Measurements from ENCODE around the gene PPFIA3.
"Not testable (repeated sequence)": the region's sequence is repeated elsewhere in the genome, so short reads cannot be mapped to it uniquely, and the experiment has no call there.

PPFIA3 gene

DNA sequence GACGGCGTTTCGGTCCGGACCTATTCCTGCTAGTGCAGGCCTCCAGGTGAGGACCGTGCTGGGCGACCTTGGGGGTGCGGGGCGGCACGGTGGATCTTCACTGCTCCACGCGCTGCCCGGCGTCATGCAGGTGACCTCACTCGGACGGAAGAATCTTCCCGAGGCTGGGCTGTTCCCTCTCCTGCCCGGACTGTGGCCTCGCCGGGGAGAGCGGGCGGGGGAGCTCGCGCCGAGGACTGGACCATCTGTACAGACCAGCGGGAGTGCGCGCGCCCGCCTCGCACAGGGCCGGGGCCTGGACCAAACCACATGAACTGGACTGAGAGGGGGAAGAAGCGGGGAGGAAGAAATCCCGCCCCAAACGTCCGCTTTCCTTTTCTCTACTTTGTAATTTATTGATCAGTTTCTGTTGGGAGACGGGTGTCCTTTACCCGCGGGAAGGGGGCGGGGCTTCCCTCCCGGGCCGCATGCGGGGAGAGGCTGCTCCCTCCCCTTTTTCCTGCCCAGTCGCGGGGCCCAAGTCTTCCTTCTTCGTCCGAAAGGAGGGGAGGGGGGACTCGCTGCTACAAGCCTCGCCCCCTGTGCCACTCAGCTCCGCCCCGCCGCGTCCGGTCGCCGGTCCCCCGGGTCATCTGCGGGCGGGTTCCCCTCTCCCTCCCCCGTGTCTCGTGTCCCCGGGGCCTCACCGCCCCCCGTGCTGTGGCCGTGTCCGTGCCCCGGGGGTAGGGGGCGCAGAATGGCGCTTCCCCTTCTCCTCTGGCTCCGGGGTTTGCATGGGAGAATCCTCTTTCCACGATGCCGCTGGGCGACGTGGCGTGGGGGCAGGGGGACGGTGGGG, 31.0 kb downstream of the PPFIA3 start:
- peak; percentile 41 to 52 for DNase-seq

DNA sequence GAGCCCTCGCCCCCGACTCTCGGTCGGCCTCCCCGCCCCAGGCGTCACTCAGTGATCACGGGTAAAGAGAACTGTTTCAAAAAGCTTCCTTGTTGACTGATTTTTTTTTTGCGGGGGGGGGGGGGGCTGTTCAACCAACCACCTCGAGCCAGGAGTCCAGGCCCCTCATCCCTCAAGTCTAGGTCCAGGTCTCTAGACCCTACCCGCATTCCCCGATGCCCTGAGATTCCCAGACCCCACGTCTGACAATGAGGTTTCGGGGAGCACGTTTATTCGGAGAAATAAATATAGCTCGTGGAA, 31.6 kb downstream of the PPFIA3 start:
- no peak for DNase-seq

DNA sequence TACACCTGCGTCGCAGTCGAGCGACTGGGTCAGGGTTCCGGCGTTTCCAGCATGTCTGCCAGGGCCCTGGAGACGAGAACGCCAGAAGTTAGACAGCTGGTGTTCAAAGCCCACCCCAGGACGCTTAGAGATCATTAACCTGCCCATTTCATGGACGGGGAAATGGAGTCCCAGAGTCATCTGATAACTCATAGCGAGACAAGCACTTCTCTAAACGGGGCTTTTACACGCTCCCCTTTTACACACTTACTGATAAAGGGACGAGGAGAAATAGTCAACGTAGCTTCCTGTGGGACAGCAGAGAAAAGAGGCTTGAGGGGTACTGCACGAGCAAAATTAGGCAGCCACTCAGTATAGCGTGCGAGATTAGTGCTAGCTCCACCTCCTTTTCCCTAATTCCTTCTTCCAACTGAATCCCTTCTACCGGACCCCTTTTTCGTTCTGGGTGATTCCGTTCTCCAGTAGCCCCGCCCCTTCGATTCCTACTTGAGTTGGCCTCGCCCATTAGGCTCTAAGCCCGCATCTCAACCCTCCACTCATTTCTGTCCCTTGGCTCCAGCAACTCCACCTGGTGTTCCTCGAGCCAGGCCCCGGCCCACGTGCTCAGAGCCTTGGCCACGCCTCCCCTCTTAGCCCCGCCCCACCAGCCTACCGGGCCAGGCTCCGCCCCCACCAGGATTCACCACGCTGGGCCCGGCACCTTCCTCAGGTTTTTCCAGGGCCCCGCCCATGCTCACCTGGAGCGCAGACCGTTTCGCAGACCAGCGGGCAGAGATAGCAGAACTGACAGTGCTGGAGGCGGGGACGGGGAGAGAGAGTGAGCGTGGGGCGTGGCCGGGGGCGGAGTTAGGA, 32.1 kb downstream of the PPFIA3 start:
- peak; percentile 32 to 35 for DNase-seq

DNA sequence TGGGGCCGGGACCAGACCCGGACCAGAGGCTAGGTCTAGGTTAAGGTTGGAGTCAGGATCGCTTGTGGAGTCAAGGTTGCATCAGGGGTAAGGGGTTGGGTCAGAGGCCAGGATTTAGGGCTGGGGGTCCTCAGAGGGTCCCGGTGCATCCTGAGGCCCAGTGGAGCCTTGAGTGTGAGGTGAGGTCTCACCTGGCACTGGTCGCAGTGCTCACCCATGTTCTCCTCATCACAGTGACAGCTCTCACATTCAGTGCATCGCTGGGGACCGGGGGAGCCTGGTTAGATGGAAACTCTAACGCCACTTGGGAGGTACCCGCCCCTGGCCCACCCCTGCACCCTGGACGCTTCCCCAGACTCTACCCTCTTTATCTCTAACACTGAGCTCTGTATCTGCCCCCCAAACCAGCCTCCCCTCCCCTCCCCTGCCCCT, 32.8 kb downstream of the PPFIA3 start:
- no peak for DNase-seq

DNA sequence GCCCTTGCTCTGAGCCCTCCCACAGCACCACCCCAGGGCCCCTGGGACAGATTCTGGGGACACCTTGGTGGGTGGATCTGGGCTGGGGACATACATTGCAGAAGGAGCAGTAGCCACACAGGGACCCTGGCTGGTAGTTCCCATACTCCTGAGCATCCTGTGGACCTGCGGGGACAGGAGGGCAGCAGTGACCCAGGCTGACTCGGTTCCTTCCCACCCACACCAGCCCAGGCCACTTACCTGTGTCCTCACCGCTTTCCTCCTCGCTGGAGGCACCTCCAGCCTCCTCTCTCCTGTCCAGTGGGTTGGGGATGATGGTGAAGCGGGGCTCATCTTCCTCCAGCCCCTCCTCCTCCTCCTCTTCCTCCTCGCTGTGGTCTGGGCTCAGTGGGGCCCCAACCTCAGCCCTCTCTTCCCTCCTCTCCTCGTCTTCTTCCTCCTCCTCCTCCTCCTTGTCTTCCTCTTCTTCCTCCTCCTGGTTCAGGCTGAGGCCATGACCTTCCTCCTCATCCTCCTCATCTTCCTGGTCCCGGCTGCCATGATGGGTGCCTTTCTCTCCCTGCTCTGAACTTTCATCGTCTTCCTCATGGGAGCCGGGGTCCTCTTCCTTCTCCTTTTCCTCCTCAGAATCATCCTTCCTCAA, 33.9 kb downstream of the PPFIA3 start:
- DNase-seq: no peak

DNA sequence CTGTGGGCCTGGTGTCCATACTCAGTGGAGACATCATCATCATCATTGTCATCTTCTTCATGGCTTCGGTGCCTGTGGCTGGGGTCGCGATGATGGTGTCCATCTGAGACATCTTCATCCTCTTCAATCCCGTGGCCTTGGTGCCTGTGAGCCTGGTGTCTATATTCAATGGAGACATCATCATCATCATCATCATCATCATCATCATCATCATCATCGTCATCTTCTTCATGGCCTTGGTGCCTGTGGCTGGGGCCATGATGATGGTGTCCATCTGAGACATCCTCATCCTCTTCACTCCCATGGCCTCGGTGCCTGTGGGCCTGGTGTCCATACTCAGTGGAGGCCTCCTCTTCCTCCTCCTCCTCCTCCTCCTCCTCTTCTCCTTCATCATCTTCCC, 34.9 kb downstream of the PPFIA3 start:
- DNase-seq: no peak

DNA sequence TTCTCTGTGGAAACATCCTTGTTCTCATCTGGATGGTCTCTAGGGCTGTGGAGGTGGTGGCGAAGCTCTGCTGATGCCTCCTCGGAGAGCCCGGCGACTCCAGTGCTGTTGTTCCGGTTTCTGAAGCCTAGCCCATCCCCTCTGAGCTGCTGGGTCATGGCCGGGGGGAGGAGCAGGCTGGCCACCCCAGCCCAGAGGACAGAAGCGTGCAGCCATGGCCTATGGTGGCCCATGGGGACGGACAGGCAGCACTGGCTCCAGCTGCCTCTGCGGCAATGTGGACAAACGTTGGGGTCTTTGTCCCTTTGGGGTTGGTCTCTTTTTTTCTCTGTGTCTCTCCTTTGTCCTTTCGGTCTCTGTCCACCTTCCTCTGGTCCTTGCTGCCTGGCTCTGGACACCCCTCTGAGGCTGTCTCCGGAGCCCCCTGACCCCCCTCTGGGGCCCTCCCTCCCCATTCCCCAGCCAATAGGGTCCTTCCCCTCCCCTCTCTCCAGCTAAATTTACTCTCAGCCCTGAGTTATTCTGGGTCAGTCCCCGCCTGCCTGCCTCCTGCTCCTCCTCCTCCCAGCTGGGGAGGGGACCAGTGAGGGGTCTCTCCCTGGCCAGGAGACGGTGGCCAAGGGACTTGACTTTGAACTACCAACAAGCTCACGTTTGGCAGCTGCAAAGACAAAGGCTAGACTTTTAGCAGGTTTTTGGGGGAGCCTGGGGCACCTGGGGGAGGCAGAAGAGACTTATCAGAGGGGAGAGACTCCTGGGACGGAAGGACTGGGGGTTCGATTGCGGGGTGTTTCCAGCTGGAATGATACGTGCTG, 35.9 kb downstream of the PPFIA3 start, which contains the start of gene HRC:
Gene HRC (minus strand): TSS at position 392 of the 815 bp plus-strand sequence. CDS start 159 bp downstream, at position 233.
- DNase-seq: no peak

DNA sequence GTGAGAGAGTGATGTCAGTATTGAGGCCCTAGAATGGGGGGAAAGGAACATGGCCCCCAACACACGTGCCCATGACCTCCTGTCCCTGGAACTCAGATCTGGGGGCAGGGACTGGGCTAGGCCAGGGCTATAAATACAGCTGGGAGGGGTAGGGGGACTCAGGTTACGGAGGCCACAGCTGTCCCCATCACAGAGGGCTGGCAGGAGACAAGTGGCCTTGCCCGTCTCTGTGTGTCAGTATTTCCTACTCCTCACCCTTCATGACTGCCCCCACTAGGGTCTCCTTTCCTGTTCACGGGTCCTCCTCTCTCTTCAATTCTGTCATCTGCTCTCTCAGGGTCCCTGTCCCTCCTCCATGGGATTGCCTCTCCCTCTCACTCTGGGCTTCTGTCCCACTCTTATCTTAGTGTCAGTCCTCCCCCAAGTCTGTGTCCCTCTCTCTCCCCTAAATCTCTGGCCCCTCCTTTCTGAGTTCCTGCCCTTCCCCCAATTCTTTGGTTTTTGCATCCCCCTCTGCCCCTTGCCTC, 36.5 kb downstream of the PPFIA3 start:
- no peak for DNase-seq

DNA sequence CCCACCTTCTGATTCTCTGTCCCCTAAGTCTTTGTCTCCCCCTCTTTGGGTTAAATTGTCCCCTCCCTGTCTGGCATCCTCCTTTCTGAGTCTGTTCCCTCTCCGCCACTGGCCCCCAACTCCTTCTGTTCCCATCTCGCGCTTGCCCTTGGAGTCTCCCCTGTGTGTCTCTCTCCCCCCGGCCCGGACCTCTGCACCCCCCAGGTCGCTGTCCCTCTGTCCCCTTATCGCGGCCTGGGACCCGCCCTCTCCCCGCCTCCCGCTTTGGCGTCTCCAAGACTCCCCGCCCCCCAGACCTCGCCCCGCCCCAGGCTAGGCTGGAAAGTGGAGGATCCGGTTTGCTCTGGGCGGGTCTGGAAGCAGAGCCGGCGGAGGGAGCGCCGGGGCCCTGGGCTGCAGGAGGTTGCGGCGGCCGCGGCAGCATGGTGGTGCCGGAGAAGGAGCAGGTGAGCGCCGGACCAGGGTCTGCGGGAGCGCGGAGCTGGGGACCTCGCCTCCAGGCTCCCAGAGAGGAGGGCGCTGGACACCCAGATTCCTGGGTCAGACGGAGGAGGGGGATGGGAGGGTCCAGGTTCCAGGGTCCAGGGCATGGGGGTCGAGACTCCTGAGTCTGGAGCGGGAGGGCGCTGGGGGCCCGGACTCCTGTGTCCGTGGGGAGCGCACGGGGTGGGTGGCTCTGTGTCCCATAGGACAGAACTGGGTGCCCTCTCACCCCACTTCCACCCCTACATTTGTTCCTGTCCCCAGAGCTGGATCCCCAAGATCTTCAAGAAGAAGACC, 38.3 kb downstream of the PPFIA3 start, which contains the start of gene TRPM4:
Gene TRPM4 (plus strand): TSS at position 348 of the 780 bp plus-strand sequence. CDS start 75 bp downstream, at position 423.
- DNase-seq: peak; percentile 19 to 36

DNA sequence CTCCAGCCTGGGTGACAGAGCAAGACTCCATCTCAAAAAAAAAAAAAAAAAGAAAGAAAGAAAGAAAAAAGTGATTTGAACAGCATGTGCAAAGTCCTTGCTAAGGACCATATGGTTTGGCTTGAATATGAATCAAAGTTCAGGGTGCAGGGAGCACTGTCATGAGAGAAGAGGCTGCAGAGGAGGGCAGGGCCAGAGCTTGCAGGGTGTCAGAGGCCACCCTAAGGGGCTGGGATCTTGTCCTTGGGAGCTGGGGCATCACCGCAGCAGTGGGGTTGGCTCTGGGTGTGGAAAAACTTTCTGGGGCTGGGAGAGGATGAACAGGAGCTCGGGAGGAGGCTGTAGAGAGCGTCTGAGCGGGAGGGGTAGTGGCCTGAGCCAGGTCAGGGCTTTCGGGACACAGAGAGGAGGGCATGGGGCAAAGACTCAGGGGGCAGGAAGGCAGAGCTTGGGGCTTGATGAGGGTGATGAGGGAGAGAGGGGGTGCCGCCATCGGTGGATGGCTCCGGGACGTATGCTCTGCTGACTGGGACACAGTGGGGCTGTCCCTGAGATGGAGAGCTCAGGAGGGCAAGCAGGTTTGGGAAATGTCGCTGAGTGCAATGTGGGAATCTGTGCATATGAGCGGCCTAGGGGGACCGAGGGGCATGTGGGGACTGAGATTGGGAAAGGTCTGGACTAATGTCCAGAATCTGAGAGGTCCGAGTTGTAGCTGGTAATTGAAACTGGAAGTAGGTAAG, 41.3 kb downstream of the PPFIA3 start:
- DNase-seq: no peak

DNA sequence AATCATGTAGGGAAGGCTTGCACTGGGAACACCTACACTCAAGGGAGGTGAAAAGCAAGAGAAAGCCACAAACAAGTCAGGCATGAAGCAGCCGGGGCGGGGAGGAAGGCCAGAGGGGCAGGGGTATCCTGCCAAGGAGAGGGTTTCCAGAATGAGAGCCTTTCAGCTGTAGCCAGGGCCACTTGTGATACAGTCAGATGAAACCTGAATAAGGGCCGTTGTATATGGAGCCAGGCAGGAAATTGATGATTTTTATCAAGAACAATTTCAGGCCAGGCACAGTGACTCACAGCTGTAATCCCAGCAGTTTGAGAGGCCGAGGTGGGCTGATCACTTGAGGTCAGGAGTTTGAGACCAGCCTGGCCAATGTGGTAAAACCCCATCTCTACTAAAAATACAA, 42.6 kb downstream of the PPFIA3 start:
- DNase-seq: no peak

DNA sequence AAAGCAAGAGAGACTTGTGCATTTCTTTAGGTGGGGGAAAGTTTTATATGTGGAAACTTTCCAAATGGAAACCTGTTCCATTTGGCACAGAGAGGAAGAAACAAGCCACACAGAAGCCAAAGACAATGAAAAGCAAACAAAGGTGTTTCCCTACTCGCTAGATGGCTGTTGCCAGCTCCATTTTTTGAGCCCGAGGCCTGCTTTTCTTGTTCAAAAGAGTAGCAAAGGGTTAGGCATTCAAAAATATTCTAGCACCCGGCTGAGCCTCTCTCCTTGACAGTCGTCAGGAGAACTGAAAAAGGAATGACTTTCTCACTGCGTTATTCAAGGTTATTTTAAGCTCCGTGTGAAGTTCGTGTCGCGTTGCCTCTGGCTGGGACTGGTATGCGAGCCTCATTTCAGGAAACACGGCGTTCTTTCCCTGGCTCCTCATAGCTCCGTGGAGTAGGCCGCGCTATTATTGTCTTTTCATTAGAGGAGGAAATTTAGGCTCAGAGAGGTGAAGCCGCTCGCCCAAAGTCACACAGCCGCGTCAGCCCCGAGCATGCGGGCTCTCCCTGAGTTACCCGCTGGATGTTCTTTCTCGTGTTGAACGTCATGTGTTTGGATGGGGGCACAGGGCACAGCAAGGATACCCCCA, 45.9 kb downstream of the PPFIA3 start:
- no peak for DNase-seq

DNA sequence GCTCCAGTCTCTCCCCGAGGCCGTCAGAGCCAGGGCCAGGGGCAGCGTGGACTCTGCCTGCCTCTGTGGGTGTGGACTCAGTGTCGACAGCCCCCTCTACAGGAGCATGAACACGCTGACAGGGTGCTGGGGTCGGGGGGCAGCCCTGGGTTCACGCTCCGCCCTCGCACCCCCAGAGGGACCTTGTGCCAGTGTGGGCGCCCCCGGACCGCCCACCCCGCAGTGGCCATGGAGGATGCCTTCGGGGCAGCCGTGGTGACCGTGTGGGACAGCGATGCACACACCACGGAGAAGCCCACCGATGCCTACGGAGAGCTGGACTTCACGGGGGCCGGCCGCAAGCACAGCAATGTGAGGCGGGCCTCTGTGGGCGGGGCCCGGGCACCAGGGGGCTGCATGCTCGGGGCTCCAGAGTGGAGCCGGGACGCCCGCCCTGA, 46.5 kb downstream of the PPFIA3 start:
- DNase-seq: no peak

DNA sequence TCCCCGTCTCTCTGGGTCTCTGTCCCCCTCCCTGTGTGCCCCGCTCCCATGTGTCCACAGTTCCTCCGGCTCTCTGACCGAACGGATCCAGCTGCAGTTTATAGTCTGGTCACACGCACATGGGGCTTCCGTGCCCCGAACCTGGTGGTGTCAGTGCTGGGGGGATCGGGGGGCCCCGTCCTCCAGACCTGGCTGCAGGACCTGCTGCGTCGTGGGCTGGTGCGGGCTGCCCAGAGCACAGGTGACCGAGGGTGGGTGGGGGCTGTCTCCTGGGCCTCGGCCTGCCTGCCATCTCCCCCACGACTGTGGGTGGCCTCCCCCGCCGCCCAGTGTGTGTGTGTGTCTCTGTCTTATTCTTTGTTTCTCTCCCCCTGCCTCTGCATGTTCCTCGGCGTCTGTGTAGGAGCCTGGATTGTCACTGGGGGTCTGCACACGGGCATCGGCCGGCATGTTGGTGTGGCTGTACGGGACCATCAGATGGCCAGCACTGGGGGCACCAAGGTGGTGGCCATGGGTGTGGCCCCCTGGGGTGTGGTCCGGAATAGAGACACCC, 48.6 kb downstream of the PPFIA3 start:
- DNase-seq: no peak

DNA sequence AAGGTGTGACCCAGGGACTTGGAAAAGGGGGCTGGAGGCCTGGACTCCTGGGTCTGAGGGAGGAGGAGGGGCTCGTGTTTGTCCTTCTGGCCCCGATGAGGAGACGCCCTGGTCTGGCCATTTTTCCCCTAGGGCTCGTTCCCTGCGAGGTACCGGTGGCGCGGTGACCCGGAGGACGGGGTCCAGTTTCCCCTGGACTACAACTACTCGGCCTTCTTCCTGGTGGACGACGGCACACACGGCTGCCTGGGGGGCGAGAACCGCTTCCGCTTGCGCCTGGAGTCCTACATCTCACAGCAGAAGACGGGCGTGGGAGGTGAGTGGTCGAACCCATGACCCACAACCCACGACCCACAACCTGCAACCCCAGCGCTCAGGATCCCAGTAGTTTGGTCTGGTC, 49.1 kb downstream of the PPFIA3 start:
- DNase-seq: no peak

DNA sequence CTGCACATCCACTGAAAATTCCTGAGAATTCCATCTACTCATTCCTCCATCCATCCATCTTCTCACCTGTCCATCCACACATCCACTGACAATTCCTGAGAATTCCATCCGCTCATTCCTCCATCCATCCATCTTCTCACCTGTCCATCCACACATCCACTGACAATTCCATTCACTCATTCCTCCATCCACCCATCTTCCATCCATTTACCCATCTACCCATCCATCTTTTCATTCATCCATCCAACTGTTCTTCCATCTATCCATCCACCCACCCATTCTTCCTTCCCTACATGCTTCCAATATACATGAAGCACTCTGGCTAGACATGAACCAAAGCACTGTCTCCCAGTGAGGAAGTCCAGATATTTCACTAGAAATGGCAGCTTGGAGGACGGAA, 53.9 kb downstream of the PPFIA3 start:
- no peak for DNase-seq

DNA sequence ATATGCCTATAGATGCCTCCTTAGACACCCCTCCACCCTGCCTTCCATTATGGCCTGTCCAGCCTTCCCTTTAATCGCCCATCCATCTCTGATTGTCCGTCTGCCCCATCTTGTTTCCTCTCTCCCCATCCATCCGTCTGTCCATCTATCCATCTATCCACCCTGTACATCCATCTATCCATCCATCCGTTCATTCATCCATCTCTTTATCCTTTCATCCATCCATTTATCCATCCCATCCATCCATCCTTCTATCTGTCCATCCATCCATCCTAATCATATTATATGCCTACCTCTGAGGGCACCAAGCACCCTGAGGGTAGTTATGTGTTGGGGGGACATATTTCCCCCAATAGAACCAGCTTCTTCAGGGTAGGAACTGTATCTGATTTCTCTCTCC, 61.3 kb downstream of the PPFIA3 start:
- no peak for DNase-seq

DNA sequence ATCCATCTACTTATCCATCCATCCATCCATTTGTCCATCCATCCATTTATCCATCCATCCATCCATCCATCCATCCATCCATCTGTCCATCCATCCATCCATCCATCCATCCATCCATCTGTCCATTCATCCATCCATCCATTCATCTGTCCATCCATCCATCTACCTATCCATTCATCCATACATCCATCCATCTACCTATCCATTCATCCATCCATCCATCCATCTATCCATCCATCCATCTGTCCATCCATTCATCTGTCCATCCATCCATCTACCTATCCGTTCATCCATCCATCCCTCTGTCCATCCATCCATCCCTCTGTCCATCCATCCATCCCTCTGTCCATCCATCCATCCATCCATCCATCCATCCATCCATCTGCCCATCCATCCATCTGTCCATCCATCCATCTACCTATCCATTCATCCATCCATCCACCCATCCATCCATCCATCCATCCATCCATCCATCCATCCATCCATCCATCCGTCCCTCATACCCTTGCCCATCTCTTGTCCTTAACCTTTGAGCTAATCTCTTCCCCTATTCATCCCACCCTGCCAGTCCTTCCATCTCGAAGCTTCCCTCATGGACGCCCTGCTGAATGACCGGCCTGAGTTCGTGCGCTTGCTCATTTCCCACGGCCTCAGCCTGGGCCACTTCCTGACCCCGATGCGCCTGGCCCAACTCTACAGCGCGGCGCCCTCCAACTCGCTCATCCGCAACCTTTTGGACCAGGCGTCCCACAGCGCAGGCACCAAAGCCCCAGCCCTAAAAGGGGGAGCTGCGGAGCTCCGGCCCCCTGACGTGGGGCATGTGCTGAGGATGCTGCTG, 62.9 kb downstream of the PPFIA3 start:
- DNase-seq: not testable (repeated sequence)

DNA sequence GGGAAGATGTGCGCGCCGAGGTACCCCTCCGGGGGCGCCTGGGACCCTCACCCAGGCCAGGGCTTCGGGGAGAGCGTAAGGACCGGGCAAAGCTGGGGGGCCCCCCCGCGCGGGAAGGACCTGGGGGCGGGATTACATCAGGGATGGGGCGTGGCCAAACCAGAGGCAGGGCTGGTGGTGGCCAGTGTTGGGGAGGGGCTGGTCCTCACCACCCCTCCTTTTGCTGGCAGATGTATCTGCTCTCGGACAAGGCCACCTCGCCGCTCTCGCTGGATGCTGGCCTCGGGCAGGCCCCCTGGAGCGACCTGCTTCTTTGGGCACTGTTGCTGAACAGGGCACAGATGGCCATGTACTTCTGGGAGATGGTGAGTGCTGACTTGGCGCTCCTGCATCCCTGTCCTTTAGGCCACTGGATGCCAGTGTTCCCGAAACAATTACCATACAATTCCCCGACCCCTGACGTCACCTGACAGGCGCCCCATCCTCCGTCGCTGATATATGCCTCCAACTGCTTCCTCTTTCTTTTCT, 63.6 kb downstream of the PPFIA3 start:
- no peak for DNase-seq
